Measurements from ENCODE around the gene USP10. TPM values are rescaled to one million over a fixed set of nuclear protein-coding genes. Genes with fewer than 3 reads are reported as not detected.

USP10 gene
- total and polyA plus RNA-seq, 4 donors, result 18.5 to 77.5 (median 63.0) TPM

GRCh38 chr16:84677017-84677803 lies 22.6 kb upstream of the USP10 start:
- Histone ChIP-seq H3K4me3 (no peak overlapping the region), H3K27me3 (ENCODE audit: control insufficient read depth in 3 of 3, insufficient read depth in 3 of 3, low read length in 2 of 3) (no peaks in the 10 kb centered on the region), H3K27ac (ENCODE audit: low read depth in 1 of 2, low read length in 1 of 2) (no peak overlapping the region), H3K9me3 (ENCODE audit: control insufficient read depth in 4 of 4, insufficient read depth in 3 of 4, low read length in 3 of 4) (no peaks in the 10 kb centered on the region), H3K9ac (ENCODE audit: insufficient read depth in 1 of 2, low read length in 2 of 2) (no peak overlapping the region), H3K36me3 (ENCODE audit: control insufficient read depth in 4 of 4, insufficient read depth in 4 of 4, low read length in 4 of 4) (no peaks in the 10 kb centered on the region), H3K4me1 (ENCODE audit: control insufficient read depth in 5 of 5, insufficient read depth in 5 of 5, low read length in 5 of 5) (peaks cover 0 to 2% (median 0%) of the 10 kb centered on the region in 5 donors)
- ATAC-seq (ENCODE audit: insufficient read depth, low FRiP score), result no peak
- WGBS, 2 donors, result 70 to 76% methylated on average over 14 of the region's 14 CpGs
- TF ChIP-seq, protein P1, sequence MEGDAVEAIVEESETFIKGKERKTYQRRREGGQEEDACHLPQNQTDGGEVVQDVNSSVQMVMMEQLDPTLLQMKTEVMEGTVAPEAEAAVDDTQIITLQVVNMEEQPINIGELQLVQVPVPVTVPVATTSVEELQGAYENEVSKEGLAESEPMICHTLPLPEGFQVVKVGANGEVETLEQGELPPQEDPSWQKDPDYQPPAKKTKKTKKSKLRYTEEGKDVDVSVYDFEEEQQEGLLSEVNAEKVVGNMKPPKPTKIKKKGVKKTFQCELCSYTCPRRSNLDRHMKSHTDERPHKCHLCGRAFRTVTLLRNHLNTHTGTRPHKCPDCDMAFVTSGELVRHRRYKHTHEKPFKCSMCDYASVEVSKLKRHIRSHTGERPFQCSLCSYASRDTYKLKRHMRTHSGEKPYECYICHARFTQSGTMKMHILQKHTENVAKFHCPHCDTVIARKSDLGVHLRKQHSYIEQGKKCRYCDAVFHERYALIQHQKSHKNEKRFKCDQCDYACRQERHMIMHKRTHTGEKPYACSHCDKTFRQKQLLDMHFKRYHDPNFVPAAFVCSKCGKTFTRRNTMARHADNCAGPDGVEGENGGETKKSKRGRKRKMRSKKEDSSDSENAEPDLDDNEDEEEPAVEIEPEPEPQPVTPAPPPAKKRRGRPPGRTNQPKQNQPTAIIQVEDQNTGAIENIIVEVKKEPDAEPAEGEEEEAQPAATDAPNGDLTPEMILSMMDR (IDR thresholded peaks at IDR 0.05; ENCODE audit: control extremely low read depth, extremely low read depth), result no peak
- peak; percentile 33 to 43 (median 37) for DNase-seq

DNA sequence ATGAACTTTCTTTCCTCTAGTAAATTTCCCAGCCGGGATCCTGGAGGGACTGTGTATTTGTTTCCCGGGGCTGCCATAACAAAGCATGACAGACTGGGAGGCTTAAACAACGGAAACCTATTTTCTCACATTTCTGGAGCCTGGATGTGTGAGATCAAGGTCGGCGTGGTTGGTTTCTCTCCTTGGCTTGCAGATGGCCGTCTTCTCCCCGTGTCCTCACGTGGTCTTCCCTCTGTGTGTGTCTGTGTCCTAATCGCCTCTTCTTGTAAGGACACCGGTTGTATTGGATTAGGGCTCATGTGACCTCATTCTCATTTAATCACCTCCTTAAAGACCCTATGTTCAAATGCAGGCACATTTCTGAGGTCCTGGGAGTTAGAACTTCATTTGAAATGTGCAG lies 22.0 kb upstream of the USP10 start:
- Histone ChIP-seq H3K9ac (ENCODE audit: insufficient read depth in 1 of 2, low read length in 2 of 2) (no peak overlapping the region), H3K36me3 (ENCODE audit: control insufficient read depth in 4 of 4, insufficient read depth in 4 of 4, low read length in 4 of 4) (no peaks in the 10 kb centered on the region), H3K4me3 (no peak overlapping the region), H3K4me1 (ENCODE audit: control insufficient read depth in 5 of 5, insufficient read depth in 5 of 5, low read length in 5 of 5) (no peaks in the 10 kb centered on the region), H3K9me3 (ENCODE audit: control insufficient read depth in 4 of 4, insufficient read depth in 3 of 4, low read length in 3 of 4) (no peaks in the 10 kb centered on the region), H3K27me3 (ENCODE audit: control insufficient read depth in 3 of 3, insufficient read depth in 3 of 3, low read length in 2 of 3) (no peaks in the 10 kb centered on the region), H3K27ac (ENCODE audit: low read depth in 1 of 2, low read length in 1 of 2) (no peak overlapping the region)
- DNase-seq, result peak; percentile 20 to 48 (median 29)
- 67 to 68% methylated on average over 10 of the region's 10 CpGs for WGBS, 2 donors
- TF ChIP-seq, protein P1 (IDR thresholded peaks at IDR 0.05; ENCODE audit: control extremely low read depth, extremely low read depth), result no peak
- no peak for ATAC-seq (ENCODE audit: insufficient read depth, low FRiP score)

DNA sequence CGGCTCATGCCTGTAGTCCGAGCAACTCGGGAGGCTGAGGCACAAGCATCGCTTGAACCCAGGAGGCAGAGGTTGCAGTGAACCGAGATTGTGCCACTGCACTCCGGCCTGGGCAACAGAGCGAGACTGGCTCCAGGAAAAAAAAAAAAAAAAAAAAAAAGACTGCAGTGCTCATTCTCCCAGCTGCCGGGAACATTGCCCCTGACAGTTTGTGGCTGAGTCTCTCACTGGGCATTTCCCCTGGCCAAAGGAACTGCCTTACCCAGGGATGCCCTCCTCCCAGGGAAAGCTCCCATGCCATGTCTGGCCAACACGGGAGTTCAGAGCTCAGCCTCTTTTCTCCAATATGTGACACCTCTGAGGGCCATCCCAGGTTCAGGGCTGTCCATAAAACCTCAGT lies 21.3 kb upstream of the USP10 start:
- Histone ChIP-seq H3K27me3 (ENCODE audit: control insufficient read depth in 3 of 3, insufficient read depth in 3 of 3, low read length in 2 of 3) (peaks cover 0 to 4% (median 0%) of the 10 kb centered on the region in 3 donors), H3K27ac (ENCODE audit: low read depth in 1 of 2, low read length in 1 of 2) (no peak overlapping the region), H3K36me3 (ENCODE audit: control insufficient read depth in 4 of 4, insufficient read depth in 4 of 4, low read length in 4 of 4) (no peaks in the 10 kb centered on the region), H3K4me1 (ENCODE audit: control insufficient read depth in 5 of 5, insufficient read depth in 5 of 5, low read length in 5 of 5) (no peaks in the 10 kb centered on the region), H3K4me3 (no peak overlapping the region), H3K9ac (ENCODE audit: insufficient read depth in 1 of 2, low read length in 2 of 2) (no peak overlapping the region), H3K9me3 (ENCODE audit: control insufficient read depth in 4 of 4, insufficient read depth in 3 of 4, low read length in 3 of 4) (no peaks in the 10 kb centered on the region)
- DNase-seq, result no peak
- WGBS, 2 donors, result 95 to 96% methylated on average over 9 of the region's 9 CpGs
- TF ChIP-seq, protein P1 (IDR thresholded peaks at IDR 0.05; ENCODE audit: control extremely low read depth, extremely low read depth), result no peak
- ATAC-seq (ENCODE audit: insufficient read depth, low FRiP score), result no peak
